IPS DF 19.7 (cell line): ENCODE measurements around the gene STEAP2.

ENCODE experiments used
- DNase-seq: peaks from one replicate; pipeline ENCODE4 v3.0.0-alpha.2; 2013; ENCODE audit warnings: low read depth, low spot score

STEAP2 gene

GRCh38 chr7:90192876-90193750, 18.4 kb upstream of the STEAP2 start:
- DNase-seq: no peak

- no peak for DNase-seq
These were observed 16.4 kb upstream of the STEAP2 start for GRCh38 chr7:90194911-90195809.

DNA sequence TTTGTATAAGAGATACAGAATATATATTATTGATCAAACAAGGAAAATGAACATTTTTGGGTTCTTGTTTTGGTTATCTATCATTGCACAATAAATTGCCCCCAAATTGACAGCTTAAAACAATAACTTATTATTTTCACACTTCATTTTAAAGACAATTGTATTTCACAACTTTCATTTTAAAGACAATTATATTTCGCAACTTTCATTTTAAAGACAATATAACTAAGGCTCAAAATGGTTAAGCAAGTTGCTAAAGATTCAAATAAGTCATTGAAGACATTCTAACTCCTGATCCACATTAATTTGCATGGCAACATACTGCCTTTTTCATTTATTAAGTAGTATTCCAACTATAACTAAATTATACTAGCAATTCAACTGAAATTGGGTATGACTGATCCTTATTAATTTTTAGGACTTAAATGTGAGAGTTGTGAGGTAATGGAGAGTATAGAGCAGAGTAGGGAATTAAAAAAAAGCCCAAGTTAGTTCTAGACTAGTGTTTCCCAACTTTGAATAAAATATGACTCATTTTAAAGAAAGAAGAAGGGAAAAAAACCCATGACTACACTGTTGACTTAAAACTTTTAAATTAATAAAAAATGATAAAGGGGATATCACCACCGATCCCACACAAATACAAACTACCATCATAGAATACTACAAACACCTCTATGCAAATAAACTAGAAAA, 9.9 kb upstream of the STEAP2 start:
- DNase-seq: no peak

GRCh38 chr7:90207956-90208355, 3.6 kb upstream of the STEAP2 start:
- DNase-seq: no peak

DNA sequence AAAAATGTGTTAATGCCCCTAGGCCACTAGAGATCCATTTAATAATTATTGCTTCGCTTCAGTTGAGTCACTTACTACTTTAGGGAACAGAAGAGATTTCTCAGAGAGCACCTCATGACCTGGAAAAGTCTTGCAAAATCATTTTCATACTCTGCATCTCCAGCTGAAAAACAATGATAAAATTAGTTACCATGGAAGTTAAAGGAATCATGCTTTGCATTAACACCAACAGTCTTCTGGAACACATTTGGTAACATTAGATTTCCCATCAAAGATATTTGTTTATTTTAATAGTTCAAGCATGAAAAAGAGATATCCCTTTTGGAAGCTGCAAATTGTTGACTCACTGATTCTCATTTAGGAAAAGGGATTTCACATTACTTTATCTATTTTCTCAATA, 1.8 kb upstream of the STEAP2 start:
- DNase-seq: no peak

DNA sequence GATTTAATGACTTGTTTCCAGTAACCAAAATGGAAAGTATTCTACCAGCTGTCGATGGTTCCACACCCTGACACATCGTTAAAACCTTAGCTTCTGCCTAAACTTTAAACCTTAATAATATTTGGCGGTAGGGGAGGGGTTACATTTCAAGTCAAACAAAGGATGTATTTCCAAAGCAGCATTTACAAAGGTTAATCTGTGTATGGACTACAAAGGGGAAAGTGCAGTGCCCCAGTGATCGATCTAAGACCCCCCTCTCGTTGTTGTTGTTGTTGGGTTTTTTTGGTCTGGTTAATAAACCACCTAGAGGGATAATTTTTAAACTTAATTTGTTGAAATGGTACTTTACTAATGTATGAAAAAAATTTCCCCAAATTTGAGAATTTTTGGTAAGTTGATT, 1.1 kb upstream of the STEAP2 start:
- DNase-seq: no peak

DNA sequence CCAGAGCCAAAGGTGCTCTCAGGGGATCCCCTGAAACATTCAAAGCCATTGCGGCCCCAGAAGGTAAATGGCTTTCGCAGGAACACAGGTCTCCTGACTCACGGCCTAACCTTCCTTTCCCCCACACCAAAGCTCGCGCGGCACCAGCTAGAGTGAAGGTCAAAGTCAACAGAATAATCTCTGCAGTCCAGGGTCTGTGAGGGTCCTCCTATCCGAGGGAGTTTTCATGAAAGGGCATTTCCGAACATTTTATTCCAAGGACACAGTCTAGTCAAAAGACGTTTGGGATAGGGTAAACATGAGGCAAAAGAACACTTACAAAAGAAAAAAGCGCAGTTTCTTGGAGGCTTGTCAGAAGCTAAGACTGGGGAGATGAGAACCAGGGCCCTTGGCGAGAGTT, 559 bp upstream of the STEAP2 start:
- DNase-seq: no peak

DNA sequence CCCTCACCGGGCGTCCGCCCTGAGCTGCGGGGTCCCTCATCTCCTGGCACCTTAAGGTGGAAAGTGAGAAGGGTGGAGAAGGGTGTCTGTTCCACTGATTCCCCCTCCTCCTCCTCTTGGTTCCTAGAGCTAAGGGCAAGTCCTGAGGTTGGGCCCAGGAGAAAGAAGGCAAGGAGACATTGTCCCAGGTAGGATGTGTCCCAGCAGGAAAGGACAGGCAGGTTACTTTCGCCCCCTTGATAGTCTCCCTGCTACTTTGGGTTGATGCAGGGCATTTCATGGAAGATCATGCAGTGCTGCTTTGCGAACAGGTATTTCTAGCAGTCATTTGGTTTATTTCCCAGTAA, 582 bp downstream of the STEAP2 start:
- DNase-seq: no peak

DNA sequence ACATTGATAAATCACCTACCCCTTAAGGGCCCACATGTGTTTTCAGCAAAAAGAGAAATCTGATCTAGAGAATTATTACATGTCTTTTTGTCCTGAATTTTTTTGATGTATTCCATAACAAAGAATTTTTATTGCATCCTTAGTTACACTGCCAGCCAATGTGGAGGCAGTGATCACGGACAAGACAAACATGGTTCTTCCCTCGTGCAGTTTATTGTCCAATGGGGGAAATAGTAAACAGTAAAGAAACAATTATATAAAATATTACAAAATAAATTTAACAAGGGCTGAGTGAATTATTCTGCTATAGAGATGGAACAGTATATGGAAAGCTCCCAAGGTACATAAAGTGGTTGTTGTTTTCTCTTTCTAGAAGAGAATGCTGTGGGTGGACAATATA, 2.0 kb downstream of the STEAP2 start:
- no peak for DNase-seq

- no peak for DNase-seq
These were observed 4.6 kb downstream of the STEAP2 start for GRCh38 chr7:90216080-90216674.

- no peak for DNase-seq
These were observed 5.2 kb downstream of the STEAP2 start for GRCh38 chr7:90216771-90217170.

GRCh38 chr7:90222390-90222789, 10.8 kb downstream of the STEAP2 start:
- no peak for DNase-seq

DNA sequence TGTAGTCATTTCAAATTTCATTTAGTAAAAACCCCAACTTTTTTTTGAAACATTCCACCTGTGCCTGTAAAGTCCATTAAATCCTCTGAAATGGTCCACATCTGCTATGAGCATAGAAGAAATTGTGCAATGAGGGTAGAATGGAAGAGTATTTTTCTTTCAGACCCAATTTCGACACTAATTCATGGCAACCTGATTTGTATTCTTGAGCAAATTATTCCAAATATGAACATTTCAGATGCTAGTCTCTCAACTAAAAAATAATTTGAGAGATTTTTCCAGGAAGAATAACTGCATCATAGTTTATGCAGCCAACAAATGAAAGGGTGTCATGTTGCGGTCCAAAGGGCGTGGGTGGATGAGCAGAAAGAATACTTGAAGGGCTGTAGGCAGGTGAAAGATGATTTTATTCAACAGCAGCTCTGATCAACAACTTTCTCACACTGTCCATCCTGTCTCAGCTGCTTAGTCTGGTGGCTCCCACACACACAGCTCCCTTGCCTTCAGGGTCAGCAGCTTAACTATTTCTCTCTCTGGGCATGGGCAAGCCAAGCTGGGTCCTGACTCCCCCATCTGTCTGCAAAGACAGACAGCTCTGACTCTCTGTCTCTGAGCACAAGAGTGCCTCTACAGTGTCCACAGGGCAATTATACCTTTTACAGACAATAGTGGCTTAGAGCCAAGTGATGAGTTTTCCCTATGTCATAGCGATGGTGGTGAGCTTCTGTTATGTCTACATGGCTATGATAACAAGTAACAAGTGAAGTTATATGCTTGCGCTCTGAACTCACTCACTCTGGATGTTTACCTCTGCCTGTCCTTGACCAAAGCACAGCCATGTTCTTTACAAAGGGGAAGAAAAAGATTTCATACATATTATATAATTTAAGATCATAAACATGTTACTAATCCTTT, 11.5 kb downstream of the STEAP2 start:
- DNase-seq: no peak

DNA sequence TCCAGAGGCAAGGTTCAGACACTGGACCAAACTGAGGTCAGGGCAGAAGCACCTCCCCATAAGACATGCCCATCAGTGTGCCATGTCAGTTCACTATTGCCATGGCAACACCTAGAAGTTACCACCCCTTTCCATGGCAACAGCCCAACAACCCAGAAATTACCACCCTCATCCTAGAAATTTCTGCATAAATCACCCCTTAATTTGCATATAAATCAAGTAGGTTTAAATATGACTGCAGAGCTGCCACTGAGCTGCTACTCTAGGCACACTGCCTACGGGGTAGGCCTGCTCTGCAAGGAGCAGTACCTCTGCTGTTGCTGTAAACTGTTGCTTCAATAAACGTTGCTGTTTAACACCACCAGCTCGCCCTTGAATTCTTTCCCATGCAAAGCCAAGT, 12.7 kb downstream of the STEAP2 start:
- peak; percentile 88 for DNase-seq

GRCh38 chr7:90225181-90225580, 13.6 kb downstream of the STEAP2 start:
- DNase-seq: no peak

DNA sequence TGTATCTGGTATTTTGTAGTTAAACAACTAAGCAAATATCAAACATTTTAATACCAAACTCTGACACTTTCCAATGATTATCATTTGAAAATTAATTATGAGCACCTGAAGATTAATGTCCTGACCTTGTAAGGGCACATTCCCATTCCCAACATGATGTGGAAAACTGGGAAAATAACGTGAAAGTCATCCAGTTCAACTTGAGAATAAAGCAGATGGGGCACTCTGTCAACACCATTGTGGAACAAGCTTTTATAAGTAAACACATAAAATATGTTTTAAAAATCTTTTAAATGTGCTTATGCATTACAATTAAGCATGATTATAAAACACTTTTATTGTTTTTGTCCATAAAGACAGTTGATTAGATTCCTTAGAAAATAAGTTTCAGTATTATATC, 14.1 kb downstream of the STEAP2 start:
- DNase-seq: no peak

DNA sequence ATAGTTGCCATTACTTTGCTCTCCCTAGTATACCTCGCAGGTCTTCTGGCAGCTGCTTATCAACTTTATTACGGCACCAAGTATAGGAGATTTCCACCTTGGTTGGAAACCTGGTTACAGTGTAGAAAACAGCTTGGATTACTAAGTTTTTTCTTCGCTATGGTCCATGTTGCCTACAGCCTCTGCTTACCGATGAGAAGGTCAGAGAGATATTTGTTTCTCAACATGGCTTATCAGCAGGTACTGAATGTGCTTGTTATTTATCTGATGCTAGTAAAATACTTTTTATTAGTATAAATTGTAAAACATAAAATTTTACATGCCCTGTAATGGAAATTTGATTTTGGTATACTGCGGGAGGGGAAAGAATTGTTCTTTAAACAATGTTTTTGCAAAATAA, 15.7 kb downstream of the STEAP2 start:
- no peak for DNase-seq

DNA sequence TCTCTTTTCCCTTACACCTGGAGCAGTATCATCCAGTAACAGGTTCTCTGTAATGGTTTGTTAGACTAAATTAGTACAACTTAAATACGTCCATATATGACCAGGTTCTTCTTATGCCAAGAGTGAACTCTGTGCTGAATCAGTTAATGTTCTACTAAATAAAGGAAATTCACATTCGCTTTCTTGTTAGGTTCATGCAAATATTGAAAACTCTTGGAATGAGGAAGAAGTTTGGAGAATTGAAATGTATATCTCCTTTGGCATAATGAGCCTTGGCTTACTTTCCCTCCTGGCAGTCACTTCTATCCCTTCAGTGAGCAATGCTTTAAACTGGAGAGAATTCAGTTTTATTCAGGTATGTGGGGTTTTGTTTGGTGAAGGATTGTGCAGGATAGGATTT, 18.1 kb downstream of the STEAP2 start:
- DNase-seq: no peak

DNA sequence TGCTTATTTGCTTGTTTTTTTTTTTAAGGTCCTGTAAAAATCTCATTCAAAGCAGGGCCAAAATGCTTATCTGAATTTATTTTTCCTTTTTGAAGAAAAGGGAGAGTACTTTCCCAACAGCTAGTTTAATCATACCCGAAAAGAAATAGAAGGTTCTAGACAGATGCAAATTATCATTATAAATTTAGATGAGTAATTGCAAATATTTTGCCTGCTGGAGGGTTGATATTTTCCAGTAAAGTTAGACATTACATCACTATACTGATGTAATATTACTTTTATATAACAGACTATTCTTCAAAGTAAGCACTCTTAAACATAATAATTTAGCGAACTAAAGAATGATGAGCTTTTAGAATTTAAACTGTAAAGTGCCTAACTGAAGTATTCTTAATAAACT, 19.3 kb downstream of the STEAP2 start:
- DNase-seq: no peak

DNA sequence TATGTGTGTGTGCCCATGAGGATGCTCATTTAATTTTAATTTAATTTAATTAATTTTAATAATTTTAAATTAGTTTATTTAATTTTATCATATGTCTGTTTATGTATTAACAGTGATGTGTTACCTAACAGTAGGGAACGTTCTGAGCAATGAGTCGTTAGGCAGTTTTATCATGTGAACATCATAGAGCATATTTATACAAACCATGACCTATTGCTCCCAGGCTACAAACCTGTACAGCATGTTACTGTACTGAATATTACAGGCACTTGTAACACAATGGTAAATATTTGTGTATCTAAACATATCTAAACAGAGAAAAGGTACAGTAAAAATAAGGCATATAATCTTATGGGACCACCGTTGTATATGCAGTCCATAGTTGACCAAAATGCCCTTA, 19.8 kb downstream of the STEAP2 start:
- no peak for DNase-seq

DNA sequence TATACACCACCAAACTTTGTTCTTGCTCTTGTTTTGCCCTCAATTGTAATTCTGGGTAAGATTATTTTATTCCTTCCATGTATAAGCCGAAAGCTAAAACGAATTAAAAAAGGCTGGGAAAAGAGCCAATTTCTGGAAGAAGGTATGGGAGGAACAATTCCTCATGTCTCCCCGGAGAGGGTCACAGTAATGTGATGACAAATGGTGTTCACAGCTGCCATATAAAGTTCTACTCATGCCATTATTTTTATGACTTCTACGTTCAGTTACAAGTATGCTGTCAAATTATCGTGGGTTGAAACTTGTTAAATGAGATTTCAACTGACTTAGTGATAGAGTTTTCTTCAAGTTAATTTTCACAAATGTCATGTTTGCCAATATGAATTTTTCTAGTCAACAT, 20.9 kb downstream of the STEAP2 start:
- DNase-seq: no peak
